ENCODE measurements around the gene EIF4A3. TPM values are rescaled to one million over a fixed set of nuclear protein-coding genes. Genes with fewer than 3 reads are reported as not detected.

Gene EIF4A3
- total RNA-seq, 1 experiment from 2014 or later = 124 TPM

- Mint-ChIP-seq H3K36me3 (ENCODE audit: insufficient read depth, unreplicated experiment) (peaks cover 16% of the 10 kb centered on the region), H3K4me3 (ENCODE audit: low read depth, unreplicated experiment) (peak overlapping the region; percentile 9), H3K27ac (ENCODE audit: unreplicated experiment) (peak overlapping the region; percentile 64), H3K27me3 (ENCODE audit: unreplicated experiment) (no peaks in the 10 kb centered on the region), H3K9me3 (ENCODE audit: low read depth, unreplicated experiment) (no peaks in the 10 kb centered on the region), H3K4me1 (ENCODE audit: low read depth, unreplicated experiment) (peaks cover 28% of the 10 kb centered on the region)
- DNase-seq = no peak
- intact Hi-C loops (cut with micrococcal nuclease; ENCODE audit: unreplicated experiment) = no loop called here
- CTCF ChIA-PET = no interaction called here
- TF ChIP-seq CTCF (IDR thresholded peaks at IDR 0.05; ENCODE audit: unreplicated experiment) = no peak
- BruUV-seq (replicated peaks) = no TSS peak
These were observed 21.4 kb upstream of the EIF4A3 start for GRCh38 chr17:80168371-80168770.

GRCh38 chr17:80166446-80166845, 19.5 kb upstream of the EIF4A3 start:
- TF ChIP-seq CTCF (IDR thresholded peaks at IDR 0.05; ENCODE audit: unreplicated experiment) = no peak
- CTCF ChIA-PET = no interaction called here
- H3K4me1 Mint-ChIP-seq (ENCODE audit: low read depth, unreplicated experiment) = peaks cover 27% of the 10 kb centered on the region
- peaks cover 11% of the 10 kb centered on the region for H3K27me3 Mint-ChIP-seq (ENCODE audit: unreplicated experiment)
- no peak overlapping the region for H3K27ac Mint-ChIP-seq (ENCODE audit: unreplicated experiment)
- H3K9me3 Mint-ChIP-seq (ENCODE audit: low read depth, unreplicated experiment) = no peaks in the 10 kb centered on the region
- DNase-seq = peak; percentile 24
- H3K4me3 Mint-ChIP-seq (ENCODE audit: low read depth, unreplicated experiment) = no peak overlapping the region
- intact Hi-C loops (cut with micrococcal nuclease; ENCODE audit: unreplicated experiment) = no loop called here
- BruUV-seq (replicated peaks) = no TSS peak
- peaks cover 16% of the 10 kb centered on the region for H3K36me3 Mint-ChIP-seq (ENCODE audit: insufficient read depth, unreplicated experiment)

GRCh38 chr17:80164185-80164584, 17.3 kb upstream of the EIF4A3 start:
- no peak for DNase-seq
- no peak for TF ChIP-seq CTCF (IDR thresholded peaks at IDR 0.05; ENCODE audit: unreplicated experiment)
- BruUV-seq (replicated peaks) = no TSS peak
- H3K4me3 Mint-ChIP-seq (ENCODE audit: low read depth, unreplicated experiment) = no peak overlapping the region
- H3K9me3 Mint-ChIP-seq (ENCODE audit: low read depth, unreplicated experiment) = no peaks in the 10 kb centered on the region
- intact Hi-C loops (cut with micrococcal nuclease; ENCODE audit: unreplicated experiment) = no loop called here
- H3K4me1 Mint-ChIP-seq (ENCODE audit: low read depth, unreplicated experiment) = peaks cover 7% of the 10 kb centered on the region
- H3K27ac Mint-ChIP-seq (ENCODE audit: unreplicated experiment) = no peak overlapping the region
- peaks cover 26% of the 10 kb centered on the region for H3K27me3 Mint-ChIP-seq (ENCODE audit: unreplicated experiment)
- CTCF ChIA-PET = interaction anchor here (0.5 kb wide), 1 partner anchor 47 kb away, joined by 3 read pairs; no protein-coding TSS in a partner anchor
- H3K36me3 Mint-ChIP-seq (ENCODE audit: insufficient read depth, unreplicated experiment) = peaks cover 5% of the 10 kb centered on the region

GRCh38 chr17:80163336-80163735, 16.4 kb upstream of the EIF4A3 start:
- H3K27ac Mint-ChIP-seq (ENCODE audit: unreplicated experiment) = no peak overlapping the region
- no peaks in the 10 kb centered on the region for H3K9me3 Mint-ChIP-seq (ENCODE audit: low read depth, unreplicated experiment)
- CTCF ChIA-PET = interaction anchor here (0.6 kb wide), 1 partner anchor 15 kb away, joined by 5 read pairs; no protein-coding TSS in a partner anchor
- no peak overlapping the region for H3K4me3 Mint-ChIP-seq (ENCODE audit: low read depth, unreplicated experiment)
- DNase-seq = no peak
- no TSS peak for BruUV-seq (replicated peaks)
- no peak for TF ChIP-seq CTCF (IDR thresholded peaks at IDR 0.05; ENCODE audit: unreplicated experiment)
- no peaks in the 10 kb centered on the region for H3K36me3 Mint-ChIP-seq (ENCODE audit: insufficient read depth, unreplicated experiment)
- no peaks in the 10 kb centered on the region for H3K4me1 Mint-ChIP-seq (ENCODE audit: low read depth, unreplicated experiment)
- peaks cover 29% of the 10 kb centered on the region for H3K27me3 Mint-ChIP-seq (ENCODE audit: unreplicated experiment)
- intact Hi-C loops (cut with micrococcal nuclease; ENCODE audit: unreplicated experiment) = no loop called here
